Endothelial cell of umbilical vein (primary cell): ENCODE results near the gene VDR.

ENCODE experiments used
- POLR2A ChIP-seq: IDR thresholded peaks from 2 replicates; pipeline ENCODE4 v1.6.1; 2012; ENCODE audit warnings: low read depth, mild to moderate bottlenecking, control low read depth, low read length
- POLR2AphosphoS5 ChIP-seq: IDR thresholded peaks from 2 replicates; pipeline ENCODE4 v1.6.1; 2012; ENCODE audit warnings: low read depth, mild to moderate bottlenecking, control low read depth, low read length, moderate library complexity; ENCODE audit not compliant: insufficient read depth
- TF ChIP-seq, protein P1 (sequence below), 2 donors: IDR thresholded peaks; 1 replicate in 1 of 2; 2 replicates in 1 of 2; pipeline ENCODE4 v1.5.1; 2011; ENCODE audit warnings: low read length in 2 of 2, mild to moderate bottlenecking in 2 of 2, moderate library complexity in 2 of 2, control low read depth in 1 of 2, inconsistent platforms in 1 of 2, low read depth in 1 of 2; ENCODE audit not compliant: insufficient read depth in 1 of 2; ENCODE audit errors: extremely low read depth in 1 of 2

GRCh38 chr12:47881051-47881450, 23.7 kb downstream of the VDR start:
- TF ChIP-seq, protein P1, sequence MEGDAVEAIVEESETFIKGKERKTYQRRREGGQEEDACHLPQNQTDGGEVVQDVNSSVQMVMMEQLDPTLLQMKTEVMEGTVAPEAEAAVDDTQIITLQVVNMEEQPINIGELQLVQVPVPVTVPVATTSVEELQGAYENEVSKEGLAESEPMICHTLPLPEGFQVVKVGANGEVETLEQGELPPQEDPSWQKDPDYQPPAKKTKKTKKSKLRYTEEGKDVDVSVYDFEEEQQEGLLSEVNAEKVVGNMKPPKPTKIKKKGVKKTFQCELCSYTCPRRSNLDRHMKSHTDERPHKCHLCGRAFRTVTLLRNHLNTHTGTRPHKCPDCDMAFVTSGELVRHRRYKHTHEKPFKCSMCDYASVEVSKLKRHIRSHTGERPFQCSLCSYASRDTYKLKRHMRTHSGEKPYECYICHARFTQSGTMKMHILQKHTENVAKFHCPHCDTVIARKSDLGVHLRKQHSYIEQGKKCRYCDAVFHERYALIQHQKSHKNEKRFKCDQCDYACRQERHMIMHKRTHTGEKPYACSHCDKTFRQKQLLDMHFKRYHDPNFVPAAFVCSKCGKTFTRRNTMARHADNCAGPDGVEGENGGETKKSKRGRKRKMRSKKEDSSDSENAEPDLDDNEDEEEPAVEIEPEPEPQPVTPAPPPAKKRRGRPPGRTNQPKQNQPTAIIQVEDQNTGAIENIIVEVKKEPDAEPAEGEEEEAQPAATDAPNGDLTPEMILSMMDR (IDR thresholded peaks at IDR 0.05; ENCODE audit: extremely low read depth in 1 of 2, insufficient read depth in 1 of 2, low read depth in 1 of 2, low read length in 2 of 2): no peak
- no peak for TF ChIP-seq POLR2A
- TF ChIP-seq POLR2AphosphoS5: no peak
